IPS DF 19.7 (cell line): ENCODE measurements around the gene RSPH6A.

Experiments used
- DNase-seq: peaks from one replicate; pipeline ENCODE4 v3.0.0-alpha.2; 2013; ENCODE audit warnings: low read depth, low spot score

RSPH6A gene

GRCh38 chr19:45814851-45815480 is at the start of gene RSPH6A:
TSS of gene RSPH6A (minus strand) at chr19:45815308. CDS start at chr19:45815176, 132 bp downstream.
- DNase-seq = no peak

- DNase-seq = no peak
These were observed 49.5 kb upstream of the RSPH6A start for GRCh38 chr19:45864629-45865082.

GRCh38 chr19:45863840-45864628 is 48.9 kb upstream of the RSPH6A start, which contains the start of gene FOXA3:
TSS of gene FOXA3 (plus strand) at chr19:45864326. CDS start at chr19:45864457, 131 bp downstream.
- no peak for DNase-seq

- no peak for DNase-seq
These were observed 48.3 kb upstream of the RSPH6A start for GRCh38 chr19:45863335-45863839.

- DNase-seq = peak; percentile 96
These were observed 47.6 kb upstream of the RSPH6A start, which contains the start of gene SYMPK for GRCh38 chr19:45862564-45863334. TSS of gene SYMPK (minus strand) at chr19:45863147. CDS start at chr19:45854495, 8,652 bp downstream.

GRCh38 chr19:45862271-45862563 is 47.1 kb upstream of the RSPH6A start:
- DNase-seq = no peak

- no peak for DNase-seq
These were observed 45.5 kb upstream of the RSPH6A start for GRCh38 chr19:45860359-45861259.

- no peak for DNase-seq
These were observed 39.2 kb upstream of the RSPH6A start for GRCh38 chr19:45854167-45854778.

GRCh38 chr19:45852983-45853382 is 37.9 kb upstream of the RSPH6A start:
- DNase-seq = no peak

- DNase-seq = no peak
These were observed 37.1 kb upstream of the RSPH6A start for GRCh38 chr19:45852145-45852750.

GRCh38 chr19:45848922-45849321 is 33.8 kb upstream of the RSPH6A start:
- no peak for DNase-seq

- DNase-seq = no peak
These were observed 32.6 kb upstream of the RSPH6A start for GRCh38 chr19:45847663-45848062.

GRCh38 chr19:45842198-45842597 is 27.1 kb upstream of the RSPH6A start:
- DNase-seq = no peak

- DNase-seq = no peak
These were observed 19.9 kb upstream of the RSPH6A start for GRCh38 chr19:45834970-45835369.

GRCh38 chr19:45828945-45829344 is 13.8 kb upstream of the RSPH6A start:
- DNase-seq = no peak

GRCh38 chr19:45828523-45828922 is 13.4 kb upstream of the RSPH6A start:
- no peak for DNase-seq

GRCh38 chr19:45827459-45828093 is 12.5 kb upstream of the RSPH6A start:
- DNase-seq = no peak

GRCh38 chr19:45826934-45827333 is 11.8 kb upstream of the RSPH6A start:
- DNase-seq = no peak
